Stomach (tissue), 9 donors: ENCODE measurements around the gene YAE1. TPM values are rescaled to one million over a fixed set of nuclear protein-coding genes. Genes with fewer than 3 reads are reported as not detected.

Experiments
- DNase-seq, 2 donors: peaks; one replicate each; pipeline versions ENCODE4 v3.0.0 to v3.0.0-alpha.2; 2013 to 2019
- H3K27ac ChIP-seq, 5 donors: fragments of 200-600 bp in 4 of 5; sonication (generic) in 4 of 5; one replicate each; pipeline ENCODE4 v1.5.1; 2013 to 2019; ENCODE audit warnings: mild to moderate bottlenecking in 1 of 5, moderate library complexity in 1 of 5
- H3K27me3 ChIP-seq, 3 donors: fragments of 200-600 bp; sonication (generic); one replicate each; pipeline ENCODE4 v1.5.1; 2017 to 2019; ENCODE audit warnings: mixed run types in 1 of 3
- H3K36me3 ChIP-seq, 4 donors: fragments of 200-600 bp; sonication (generic); 1 replicate in 3 of 4; 2 replicates in 1 of 4; pipeline ENCODE4 v1.5.1; 2016 to 2019
- H3K4me1 ChIP-seq, 4 donors: fragments of 200-600 bp; sonication (generic); one replicate each; pipeline ENCODE4 v1.5.1; 2016 to 2019
- H3K4me3 ChIP-seq, 4 donors: fragments of 200-600 bp; sonication (generic) in 3 of 4; one replicate each; pipeline ENCODE4 v1.5.1; 2016 to 2019; ENCODE audit warnings: mild to moderate bottlenecking in 1 of 4
- H3K9me3 ChIP-seq, 4 donors: fragments of 200-600 bp; sonication (generic); one replicate each; pipeline ENCODE4 v1.5.1; 2016 to 2019
- EP300 ChIP-seq: sonication (generic); formaldehyde crosslinking; IDR thresholded peaks from one replicate; pipeline ENCODE4 v1.6.1; 2017; ENCODE audit warnings: antibody characterized with exemption
- POLR2A ChIP-seq, 4 donors: fragments of 450-650 bp; IDR thresholded peaks; one replicate each; pipeline ENCODE4 v1.6.1; 2016; ENCODE audit warnings: antibody characterized with exemption in 4 of 4, control low read depth in 2 of 4, mild to moderate bottlenecking in 1 of 4, moderate library complexity in 1 of 4
- POLR2AphosphoS5 ChIP-seq, 3 donors: sonication (generic); formaldehyde crosslinking; IDR thresholded peaks; one replicate each; pipeline ENCODE4 v1.6.1; 2016; ENCODE audit warnings: antibody characterized with exemption in 3 of 3
- WGBS, 5 donors: extraction: QIAGEN DNeasy Blood & Tissue Kit in 3 of 5; methylation state at CpG; one replicate each; pipeline versions ENCODE4 v1.1.5 to v1.1.7; 2013 to 2018; 5-methylcytosine and 5-hydroxymethylcytosine counted together
- intact Hi-C: fragments of 100-400 bp; cut with DNase I; formaldehyde crosslinking; loops from one replicate; pipeline ENCODE4 v1.15.1; 2023; ENCODE audit warnings: low total_unique reads
- polyA plus RNA-seq, 3 donors: library from polyadenylated mRNA; stranded (reverse); fragments of 200-250 nt; gene quantifications; one replicate each; pipeline ENCODE4 v1.2.3, GENCODE V29; 2013
- total RNA-seq, 5 donors: library from RNA; depleted of rRNA; stranded (reverse); fragments of >200 nt; gene quantifications; one replicate each; pipeline versions ENCODE4 v1.1.0 to v1.2.3, GENCODE V29; 2014 to 2016
- TF ChIP-seq, protein P1 (sequence below), 7 experiments: fragments of 450-650 bp in 4 of 7; fragments of 200-600 bp in 3 of 7; sonication (generic) in 3 of 7; IDR thresholded peaks; one replicate each; pipeline ENCODE4 v1.5.1; 2016 to 2019; ENCODE audit warnings: antibody characterized with exemption in 7 of 7, control low read depth in 2 of 7, mild to moderate bottlenecking in 1 of 7
- donor health status: healthy with polysubstance abuse.
- donor health status: Bipolar disorder and iron deficiency.
- donor health status: healthy.

The YAE1 gene
- total and polyA plus RNA-seq, 8 donors: 1.2 to 38.6 (median 21.7) TPM

- intact Hi-C loops: loop anchor here (5.0 kb wide), 1 partner anchor 167 kb away; no protein-coding TSS in a partner anchor
- WGBS, 5 donors: 17 to 20% (median 19%) methylated on average over 8 of the region's 8 CpGs
- Histone ChIP-seq H3K27ac (no peak overlapping the region), H3K4me1 (no peaks in the 10 kb centered on the region), H3K27me3 (no peaks in the 10 kb centered on the region), H3K4me3 (no peak overlapping the region), H3K9me3 (no peaks in the 10 kb centered on the region), H3K36me3 (peaks cover 0 to 24% (median 14%) of the 10 kb centered on the region in 4 donors)
- peak; percentile 83 to 97 for DNase-seq
- no peak for TF ChIP-seq EP300
- no peak for TF ChIP-seq POLR2A (IDR thresholded peaks at IDR 0.05)
- TF ChIP-seq, protein P1, sequence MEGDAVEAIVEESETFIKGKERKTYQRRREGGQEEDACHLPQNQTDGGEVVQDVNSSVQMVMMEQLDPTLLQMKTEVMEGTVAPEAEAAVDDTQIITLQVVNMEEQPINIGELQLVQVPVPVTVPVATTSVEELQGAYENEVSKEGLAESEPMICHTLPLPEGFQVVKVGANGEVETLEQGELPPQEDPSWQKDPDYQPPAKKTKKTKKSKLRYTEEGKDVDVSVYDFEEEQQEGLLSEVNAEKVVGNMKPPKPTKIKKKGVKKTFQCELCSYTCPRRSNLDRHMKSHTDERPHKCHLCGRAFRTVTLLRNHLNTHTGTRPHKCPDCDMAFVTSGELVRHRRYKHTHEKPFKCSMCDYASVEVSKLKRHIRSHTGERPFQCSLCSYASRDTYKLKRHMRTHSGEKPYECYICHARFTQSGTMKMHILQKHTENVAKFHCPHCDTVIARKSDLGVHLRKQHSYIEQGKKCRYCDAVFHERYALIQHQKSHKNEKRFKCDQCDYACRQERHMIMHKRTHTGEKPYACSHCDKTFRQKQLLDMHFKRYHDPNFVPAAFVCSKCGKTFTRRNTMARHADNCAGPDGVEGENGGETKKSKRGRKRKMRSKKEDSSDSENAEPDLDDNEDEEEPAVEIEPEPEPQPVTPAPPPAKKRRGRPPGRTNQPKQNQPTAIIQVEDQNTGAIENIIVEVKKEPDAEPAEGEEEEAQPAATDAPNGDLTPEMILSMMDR (IDR thresholded peaks at IDR 0.05): peak in 5 of 7 experiments; percentile 60 to 90 (median 86)
- TF ChIP-seq POLR2AphosphoS5 (IDR thresholded peaks at IDR 0.05): peak in 1 of 3 donors; percentile 91
Measured at GRCh38 chr7:39580149-39580874, 14.1 kb downstream of the YAE1 start.

- peaks cover 0 to 7% (median 4%) of the 10 kb centered on the region in 4 donors for H3K36me3 ChIP-seq
- no peaks in the 10 kb centered on the region for H3K9me3 ChIP-seq
- TF ChIP-seq EP300 (no peak), POLR2A (IDR thresholded peaks at IDR 0.05) (no peak), POLR2AphosphoS5 (IDR thresholded peaks at IDR 0.05) (no peak)
- TF ChIP-seq, protein P1 (IDR thresholded peaks at IDR 0.05): no peak
- H3K4me3 ChIP-seq: no peak overlapping the region
- intact Hi-C loops: loop anchor here (5.0 kb wide), 1 partner anchor 165 kb away; no protein-coding TSS in a partner anchor
- H3K4me1 ChIP-seq: no peaks in the 10 kb centered on the region
- WGBS, 5 donors: 90 to 95% (median 91%) methylated on average over 2 of the region's 2 CpGs
- no peak for DNase-seq
- no peak overlapping the region for H3K27ac ChIP-seq
- no peaks in the 10 kb centered on the region for H3K27me3 ChIP-seq
Measured at GRCh38 chr7:39582536-39582935, 16.3 kb downstream of the YAE1 start.

- peaks cover 0 to 4% (median under 1%) of the 10 kb centered on the region in 4 donors for H3K36me3 ChIP-seq
- no peak overlapping the region for H3K4me3 ChIP-seq
- H3K27ac ChIP-seq: no peak overlapping the region
- H3K9me3 ChIP-seq: no peaks in the 10 kb centered on the region
- H3K4me1 ChIP-seq: peaks cover 0 to 5% (median 1%) of the 10 kb centered on the region in 4 donors
- no peaks in the 10 kb centered on the region for H3K27me3 ChIP-seq
- no peak for DNase-seq
- intact Hi-C loops: loop anchor here (5.0 kb wide), 1 partner anchor 164 kb away; no protein-coding TSS in a partner anchor
- WGBS, 5 donors: 76 to 82% (median 78%) methylated on average over 2 of the region's 2 CpGs
- TF ChIP-seq POLR2A (IDR thresholded peaks at IDR 0.05) (no peak), POLR2AphosphoS5 (IDR thresholded peaks at IDR 0.05) (no peak), EP300 (no peak)
- TF ChIP-seq, protein P1 (IDR thresholded peaks at IDR 0.05): no peak
Measured at GRCh38 chr7:39583539-39583938, 17.3 kb downstream of the YAE1 start.

DNA sequence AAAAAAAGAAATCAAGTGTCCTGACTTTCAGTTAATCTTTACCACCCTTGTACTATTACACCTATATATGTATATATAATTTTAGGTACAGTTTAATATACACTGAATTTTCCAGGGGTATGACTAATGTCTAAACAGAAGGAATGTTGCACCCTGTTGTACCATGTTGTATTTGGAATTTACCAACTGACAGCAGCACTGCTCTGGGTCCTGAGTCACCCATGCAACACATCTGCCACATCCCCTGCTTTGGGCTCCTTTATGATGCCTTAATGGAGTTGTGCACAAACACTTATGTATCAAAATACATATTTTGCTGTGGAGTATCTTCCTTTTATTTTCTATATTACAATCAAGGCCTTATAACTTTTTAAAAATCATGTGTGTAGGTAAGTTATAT lies 21.2 kb downstream of the YAE1 start:
- Histone ChIP-seq H3K27ac (no peak overlapping the region), H3K4me1 (peaks cover 0 to 19% (median 6%) of the 10 kb centered on the region in 4 donors), H3K36me3 (no peaks in the 10 kb centered on the region), H3K9me3 (no peaks in the 10 kb centered on the region), H3K27me3 (no peaks in the 10 kb centered on the region), H3K4me3 (no peak overlapping the region)
- intact Hi-C loops: no loop called here
- TF ChIP-seq EP300 (no peak), POLR2A (IDR thresholded peaks at IDR 0.05) (no peak), POLR2AphosphoS5 (IDR thresholded peaks at IDR 0.05) (no peak)
- TF ChIP-seq, protein P1 (IDR thresholded peaks at IDR 0.05): no peak
- DNase-seq: no peak
